SK-N-MC (cell line): Measurements from ENCODE around the gene ASIC2.

Source experiments
- EZH2 ChIP-seq: fragments of 200-600 bp; sonication (generic); IDR thresholded peaks from one replicate; pipeline ENCODE4 v1.6.1; 2017; ENCODE audit warnings: antibody characterized with exemption
- POLR2AphosphoS5 ChIP-seq: IDR thresholded peaks from 2 replicates; pipeline ENCODE4 v1.6.1; 2012; ENCODE audit warnings: mild to moderate bottlenecking, low read depth, low read length, borderline replicate concordance

GRCh38 chr17:32988481-32989101 lies 304.5 kb downstream of the ASIC2 start:
- no peak for TF ChIP-seq POLR2AphosphoS5
- TF ChIP-seq EZH2, result no peak
